K562 (cell line): ENCODE results near the gene CNNM4. TPM values are rescaled to one million over a fixed set of nuclear protein-coding genes. Genes with fewer than 3 reads are reported as not detected.

ENCODE experiments used
- ATAC-seq: fragments of 200-7000 bp; cut with Tn5 transposase; 3 replicates; pipeline ENCODE4 v1.9.1; 2020; ENCODE audit warnings: moderate library complexity
- BruUV-seq: library from RNA; stranded (reverse); fragments of 400-500 nt; replicated peaks from 2 replicates; lab custom pipeline; 2021; lab: Mats Ljungman, UMichigan
- CTCF ChIA-PET: fragments of 300-600 bp; formaldehyde crosslinking; extraction: SDS; loops from one replicate; lab custom pipeline; 2021; ENCODE audit warnings: low intra/inter-chr PET ratio; lab: Yijun Ruan, JAX
- POLR2A ChIA-PET: fragments of 300-600, 350-650 bp; sonication (Branson Sonifier 250); formaldehyde crosslinking; extraction: SDS; loops from one replicate; lab custom pipeline; 2021; ENCODE audit warnings: antibody characterized with exemption, inconsistent platforms; lab: Yijun Ruan, JAX
- DNase-seq, 4 experiments: peaks; one replicate each; pipeline versions ENCODE4 v3.0.0 to v3.0.0-alpha.2; 2011 to 2018; ENCODE audit warnings: low spot score in 3 of 4, mixed read lengths in 3 of 4; ENCODE audit errors: extremely low read depth in 1 of 4
- FAIRE-seq: peaks from 2 replicates; lab custom pipeline; 2011; peaks lifted over from hg19 to GRCh38; lab: Jason Lieb, UNC
- H2AFZ ChIP-seq: 2 replicates; pipeline ENCODE4 v1.6.0; 2011; ENCODE audit warnings: low read depth, low read length, control low read depth, inconsistent platforms
- H3K27ac ChIP-seq: fragments of 200-600 bp; 3 replicates; pipeline ENCODE4 v1.8.0; 2011; ENCODE audit warnings: low read depth, mild to moderate bottlenecking, control low read depth, inconsistent platforms, low read length, moderate library complexity, mixed read lengths; ENCODE audit errors: extremely low read depth
- H3K27me3 ChIP-seq, 2 experiments: fragments of 300-600 bp in 1 of 2; 2 replicates in 1 of 2; 3 replicates in 1 of 2; pipeline versions ENCODE4 v1.6.0 to v1.8.0; 2011; ENCODE audit warnings: inconsistent platforms in 2 of 2, low read length in 2 of 2, mild to moderate bottlenecking in 1 of 2, mixed read lengths in 1 of 2, moderate library complexity in 1 of 2; ENCODE audit not compliant: control insufficient read depth in 2 of 2, insufficient read depth in 2 of 2
- H3K36me3 ChIP-seq: fragments of 300-600 bp; 3 replicates; pipeline ENCODE4 v1.8.0; 2011; ENCODE audit warnings: mild to moderate bottlenecking, low read length, inconsistent platforms; ENCODE audit not compliant: control insufficient read depth, insufficient read depth
- H3K4me1 ChIP-seq, 2 experiments: fragments of 200-600 bp in 1 of 2; replicated peaks in 1 of 2; 2 replicates in 1 of 2; 3 replicates in 1 of 2; pipeline versions ENCODE4 v1.5.1 to v1.8.0; 2011; ENCODE audit warnings: inconsistent platforms in 2 of 2, low read length in 2 of 2, mild to moderate bottlenecking in 1 of 2, mixed read lengths in 1 of 2, moderate library complexity in 1 of 2; ENCODE audit not compliant: control insufficient read depth in 2 of 2, insufficient read depth in 2 of 2
- H3K4me2 ChIP-seq: 2 replicates; pipeline ENCODE4 v1.6.1; 2011; ENCODE audit warnings: low read length, control low read depth, inconsistent platforms, mixed read lengths; ENCODE audit not compliant: insufficient read depth
- H3K4me3 ChIP-seq: fragments of 200-600 bp; sonication (generic), shearing (Covaris generic); 2 replicates; pipeline ENCODE4 v1.5.1; 2016; ENCODE audit warnings: control low read depth, inconsistent platforms
- H3K79me2 ChIP-seq: fragments of 200-600 bp; 3 replicates; pipeline ENCODE4 v1.8.0; 2011; ENCODE audit warnings: low read length, inconsistent platforms; ENCODE audit not compliant: control insufficient read depth, insufficient read depth
- H3K9ac ChIP-seq, 2 experiments: 2 replicates each; pipeline versions ENCODE4 v1.6.0 to v1.6.1; 2011; ENCODE audit warnings: low read depth in 2 of 2, low read length in 2 of 2, control low read depth in 1 of 2, inconsistent platforms in 1 of 2, mild to moderate bottlenecking in 1 of 2, mixed read lengths in 1 of 2; ENCODE audit not compliant: insufficient read depth in 1 of 2
- H3K9me1 ChIP-seq: one replicate; pipeline ENCODE4 v1.6.0; 2011; ENCODE audit warnings: inconsistent platforms, mild to moderate bottlenecking, low read length, moderate library complexity; ENCODE audit not compliant: control insufficient read depth, insufficient read depth
- H3K9me3 ChIP-seq: replicated peaks from 2 replicates; pipeline ENCODE4 v1.5.1; 2011; ENCODE audit warnings: low read depth, low read length, inconsistent platforms; ENCODE audit not compliant: control insufficient read depth, insufficient read depth
- H4K20me1 ChIP-seq: replicated peaks from 2 replicates; pipeline ENCODE4 v1.6.1; 2011; ENCODE audit warnings: low read length, inconsistent platforms, mixed read lengths; ENCODE audit not compliant: control insufficient read depth, insufficient read depth
- CEBPB ChIP-seq: fragments of 450-650 bp; IDR thresholded peaks from 2 replicates; pipeline ENCODE4 v1.6.1; 2016; ENCODE audit warnings: missing genetic modification characterization, missing compliant biosample characterization
- IRF1 ChIP-seq: sonication (generic); formaldehyde crosslinking; IDR thresholded peaks from 2 replicates; pipeline ENCODE4 v1.8.0; 2022; ENCODE audit warnings: missing genetic modification reagents, mild to moderate bottlenecking, borderline replicate concordance
- SIX5 ChIP-seq, 2 experiments: IDR thresholded peaks; 2 replicates each; pipeline ENCODE4 v1.6.1; 2011; ENCODE audit warnings: low read length in 2 of 2, borderline replicate concordance in 1 of 2, low read depth in 1 of 2, mild to moderate bottlenecking in 1 of 2, moderate library complexity in 1 of 2; ENCODE audit not compliant: insufficient read depth in 1 of 2
- TCF3 ChIP-seq: sonication (generic); formaldehyde crosslinking; IDR thresholded peaks from 2 replicates; pipeline ENCODE4 v1.4.0; 2020; ENCODE audit warnings: mild to moderate bottlenecking, missing genetic modification reagents
- ZEB2 ChIP-seq: fragments of 450-650 bp; IDR thresholded peaks from 2 replicates; pipeline ENCODE4 v1.6.1; 2016
- WGBS: fragments of 100-300 bp; shearing (Covaris generic); methylation state at CpG from one replicate; pipeline ENCODE4 v1.1.6; 2016; ENCODE audit warnings: low coverage, mixed read lengths; ENCODE audit not compliant: insufficient coverage; ENCODE audit errors: missing lambda C conversion rate; 5-methylcytosine and 5-hydroxymethylcytosine counted together
- in situ Hi-C: fragments of 300-500 bp; cut with MboI; formaldehyde crosslinking; loops from 4 replicates; pipeline ENCODE4 v1.15.0; 2018; ENCODE audit warnings: inconsistent platforms, mixed read lengths
- intact Hi-C: fragments of 100-400 bp; cut with micrococcal nuclease; formaldehyde crosslinking; loops from 2 replicates; pipeline ENCODE4 v1.14.2; 2022
- polyA plus RNA-seq, 8 experiments: library from polyadenylated mRNA; depleted of rRNA in 4 of 8; stranded (reverse) in 5 of 8; unstranded in 3 of 8; fragments of >200 nt; fragmentation: Nextera tagmentation in 2 of 8; fragmentation: Illumina TruSeq in 1 of 8; extraction: Ambion mirVana in 2 of 8; extraction: Trizol in 1 of 8; gene quantifications; 2 replicates each; pipeline versions ENCODE4 v1.2.1 to v1.2.3, GENCODE V29; 2011 to 2014; ENCODE audit warnings: inconsistent platforms in 1 of 8, missing spikeins in 1 of 8
- total RNA-seq, 7 experiments: library from RNA; depleted of rRNA in 6 of 7; stranded (reverse); fragments of >200 nt in 6 of 7; fragmentation: Illumina TruSeq in 2 of 7; extraction: Trizol in 2 of 7; gene quantifications; 2 replicates each; pipeline versions ENCODE4 v1.2.1 to v1.2.3, GENCODE V29; 2011 to 2021; ENCODE audit warnings: low replicate concordance in 1 of 7
- TF ChIP-seq, protein P1 (sequence below): fragments of 450-650 bp; IDR thresholded peaks from 2 replicates; pipeline ENCODE4 v1.6.1; 2016; ENCODE audit warnings: borderline replicate concordance
- TF ChIP-seq, protein P2 (sequence below): fragments of 200-800 bp; sonication (Bioruptor generic); IDR thresholded peaks from 2 replicates; pipeline ENCODE4 v1.6.1; 2016; ENCODE audit warnings: missing genetic modification characterization, missing compliant biosample characterization

Gene CNNM4
- total and polyA plus RNA-seq, 9 of the 15 experiments (the other 6 are each of a cell fraction or from before 2014, with no cell fraction given) = 0.96 to 6.3 (median 2.8) TPM

DNA sequence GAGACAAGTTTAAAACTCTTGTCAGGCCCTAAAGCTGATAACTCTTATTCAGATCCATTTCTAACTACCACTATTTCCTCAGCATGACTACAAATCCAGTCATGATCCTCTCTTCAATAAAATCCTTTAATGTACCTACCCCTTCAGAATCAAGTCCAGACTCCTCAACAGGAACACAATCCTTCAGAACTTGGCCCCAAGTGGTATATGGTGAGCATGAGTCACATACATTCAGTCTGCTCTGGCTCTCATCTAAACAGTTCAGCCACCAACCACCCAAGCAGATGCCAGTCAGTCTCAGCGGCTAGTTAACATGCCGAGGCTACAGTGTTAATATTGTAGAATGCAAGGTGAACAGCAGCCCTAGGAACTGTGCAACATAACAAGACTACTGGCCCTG lies 30.5 kb upstream of the CNNM4 start:
- Histone ChIP-seq H3K9me3 (no peaks in the 10 kb centered on the region), H3K9ac (no peak overlapping the region), H2AFZ (no peak overlapping the region), H3K36me3 (peaks cover 53% of the 10 kb centered on the region; the same call in 2 of the 3 replicates), H3K4me1 (no peaks in the 10 kb centered on the region; a peak in 1 of 5 replicates), H3K4me3 (no peak overlapping the region), H4K20me1 (no peaks in the 10 kb centered on the region), H3K79me2 (no peaks in the 10 kb centered on the region), H3K4me2 (no peak overlapping the region), H3K27ac (no peak overlapping the region), H3K27me3 (no peaks in the 10 kb centered on the region), H3K9me1 (no peaks in the 10 kb centered on the region)
- no peak for ATAC-seq
- TF ChIP-seq, protein P1, sequence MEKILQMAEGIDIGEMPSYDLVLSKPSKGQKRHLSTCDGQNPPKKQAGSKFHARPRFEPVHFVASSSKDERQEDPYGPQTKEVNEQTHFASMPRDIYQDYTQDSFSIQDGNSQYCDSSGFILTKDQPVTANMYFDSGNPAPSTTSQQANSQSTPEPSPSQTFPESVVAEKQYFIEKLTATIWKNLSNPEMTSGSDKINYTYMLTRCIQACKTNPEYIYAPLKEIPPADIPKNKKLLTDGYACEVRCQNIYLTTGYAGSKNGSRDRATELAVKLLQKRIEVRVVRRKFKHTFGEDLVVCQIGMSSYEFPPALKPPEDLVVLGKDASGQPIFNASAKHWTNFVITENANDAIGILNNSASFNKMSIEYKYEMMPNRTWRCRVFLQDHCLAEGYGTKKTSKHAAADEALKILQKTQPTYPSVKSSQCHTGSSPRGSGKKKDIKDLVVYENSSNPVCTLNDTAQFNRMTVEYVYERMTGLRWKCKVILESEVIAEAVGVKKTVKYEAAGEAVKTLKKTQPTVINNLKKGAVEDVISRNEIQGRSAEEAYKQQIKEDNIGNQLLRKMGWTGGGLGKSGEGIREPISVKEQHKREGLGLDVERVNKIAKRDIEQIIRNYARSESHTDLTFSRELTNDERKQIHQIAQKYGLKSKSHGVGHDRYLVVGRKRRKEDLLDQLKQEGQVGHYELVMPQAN = no peak
- TF ChIP-seq IRF1 (no peak), CEBPB (no peak), SIX5 (IDR thresholded peaks at IDR 0.05; ENCODE audit: borderline replicate concordance in 1 of 2, insufficient read depth in 1 of 2, low read depth in 1 of 2, low read length in 2 of 2) (no peak), ZEB2 (no peak), TCF3 (CRISPR knock-in tag) (no peak)
- TF ChIP-seq, protein P2, sequence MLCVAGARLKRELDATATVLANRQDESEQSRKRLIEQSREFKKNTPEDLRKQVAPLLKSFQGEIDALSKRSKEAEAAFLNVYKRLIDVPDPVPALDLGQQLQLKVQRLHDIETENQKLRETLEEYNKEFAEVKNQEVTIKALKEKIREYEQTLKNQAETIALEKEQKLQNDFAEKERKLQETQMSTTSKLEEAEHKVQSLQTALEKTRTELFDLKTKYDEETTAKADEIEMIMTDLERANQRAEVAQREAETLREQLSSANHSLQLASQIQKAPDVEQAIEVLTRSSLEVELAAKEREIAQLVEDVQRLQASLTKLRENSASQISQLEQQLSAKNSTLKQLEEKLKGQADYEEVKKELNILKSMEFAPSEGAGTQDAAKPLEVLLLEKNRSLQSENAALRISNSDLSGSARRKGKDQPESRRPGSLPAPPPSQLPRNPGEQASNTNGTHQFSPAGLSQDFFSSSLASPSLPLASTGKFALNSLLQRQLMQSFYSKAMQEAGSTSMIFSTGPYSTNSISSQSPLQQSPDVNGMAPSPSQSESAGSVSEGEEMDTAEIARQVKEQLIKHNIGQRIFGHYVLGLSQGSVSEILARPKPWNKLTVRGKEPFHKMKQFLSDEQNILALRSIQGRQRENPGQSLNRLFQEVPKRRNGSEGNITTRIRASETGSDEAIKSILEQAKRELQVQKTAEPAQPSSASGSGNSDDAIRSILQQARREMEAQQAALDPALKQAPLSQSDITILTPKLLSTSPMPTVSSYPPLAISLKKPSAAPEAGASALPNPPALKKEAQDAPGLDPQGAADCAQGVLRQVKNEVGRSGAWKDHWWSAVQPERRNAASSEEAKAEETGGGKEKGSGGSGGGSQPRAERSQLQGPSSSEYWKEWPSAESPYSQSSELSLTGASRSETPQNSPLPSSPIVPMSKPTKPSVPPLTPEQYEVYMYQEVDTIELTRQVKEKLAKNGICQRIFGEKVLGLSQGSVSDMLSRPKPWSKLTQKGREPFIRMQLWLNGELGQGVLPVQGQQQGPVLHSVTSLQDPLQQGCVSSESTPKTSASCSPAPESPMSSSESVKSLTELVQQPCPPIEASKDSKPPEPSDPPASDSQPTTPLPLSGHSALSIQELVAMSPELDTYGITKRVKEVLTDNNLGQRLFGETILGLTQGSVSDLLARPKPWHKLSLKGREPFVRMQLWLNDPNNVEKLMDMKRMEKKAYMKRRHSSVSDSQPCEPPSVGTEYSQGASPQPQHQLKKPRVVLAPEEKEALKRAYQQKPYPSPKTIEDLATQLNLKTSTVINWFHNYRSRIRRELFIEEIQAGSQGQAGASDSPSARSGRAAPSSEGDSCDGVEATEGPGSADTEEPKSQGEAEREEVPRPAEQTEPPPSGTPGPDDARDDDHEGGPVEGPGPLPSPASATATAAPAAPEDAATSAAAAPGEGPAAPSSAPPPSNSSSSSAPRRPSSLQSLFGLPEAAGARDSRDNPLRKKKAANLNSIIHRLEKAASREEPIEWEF (CRISPR knock-in tag) = no peak
- DNase-seq = no peak
- ChIA-PET CTCF (no interaction called here), POLR2A (interaction anchor here (0.6 to 1.0 kb wide), 3 partner anchors 10 to 221 kb away, joined by 3 to 4 read pairs (median 3); no protein-coding TSS in a partner anchor)
- intact Hi-C loops (no loop called here), in situ Hi-C loops (no loop called here)
- FAIRE-seq = no peak
- WGBS = 96% methylated on average over 2 of the region's 2 CpGs
- BruUV-seq = no TSS peak
